COLO668 (cell line): ENCODE measurements around the gene CASK.
A peak's percentile ranks its signal among the peaks of the same experiment; 100 is the strongest.

Experiments used
- DNase-seq: peaks from one replicate; lab custom pipeline; 2025; ENCODE audit not compliant: unreplicated experiment; lab: John Stamatoyannopoulos, UW

Gene CASK

GRCh38 chrX:41917517-41917916 lies 5.8 kb downstream of the CASK start:
- DNase-seq, result no peak

DNA sequence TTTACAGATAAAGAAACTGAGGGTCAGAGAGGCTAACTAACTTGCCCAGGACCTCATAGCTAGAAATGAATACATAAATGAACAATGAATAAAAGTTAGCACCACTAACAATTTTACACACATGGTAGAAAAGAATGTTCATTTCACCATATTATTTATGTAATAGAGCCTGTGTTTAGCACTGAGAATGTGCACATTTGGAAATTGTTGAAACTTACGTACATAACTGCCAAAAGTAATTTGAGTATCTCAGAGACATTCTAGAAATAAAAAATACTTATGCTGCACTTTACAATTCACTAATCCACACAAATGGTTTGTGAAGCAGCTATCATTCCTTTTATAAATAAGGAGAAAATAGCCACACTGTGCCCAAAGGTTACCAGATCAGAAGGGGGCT lies 9.9 kb downstream of the CASK start:
- DNase-seq, result no peak

GRCh38 chrX:41912923-41913322 lies 10.4 kb downstream of the CASK start:
- DNase-seq, result peak; percentile 0

GRCh38 chrX:41909068-41909467 lies 14.3 kb downstream of the CASK start:
- DNase-seq, result no peak

GRCh38 chrX:41906515-41907187 lies 16.7 kb downstream of the CASK start:
- no peak for DNase-seq

DNA sequence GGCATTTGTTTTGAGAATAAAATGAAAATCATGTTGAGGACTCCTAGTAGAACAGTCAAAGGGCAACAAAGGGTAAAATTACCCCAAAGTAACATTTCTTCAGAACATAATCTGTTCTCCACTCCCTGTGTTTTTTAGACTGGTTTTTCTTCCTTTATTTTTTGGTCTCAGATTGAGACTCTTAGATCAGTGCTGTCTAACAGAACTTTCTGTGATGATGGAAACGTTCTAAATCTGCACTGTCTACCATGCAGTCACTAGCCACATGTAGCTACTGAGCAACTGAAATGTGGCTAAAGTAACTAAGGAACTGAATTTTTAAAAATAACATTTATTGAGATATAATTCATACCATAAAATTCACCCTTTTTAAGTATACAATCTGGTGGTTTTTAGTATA lies 19.8 kb downstream of the CASK start:
- DNase-seq, result no peak

DNA sequence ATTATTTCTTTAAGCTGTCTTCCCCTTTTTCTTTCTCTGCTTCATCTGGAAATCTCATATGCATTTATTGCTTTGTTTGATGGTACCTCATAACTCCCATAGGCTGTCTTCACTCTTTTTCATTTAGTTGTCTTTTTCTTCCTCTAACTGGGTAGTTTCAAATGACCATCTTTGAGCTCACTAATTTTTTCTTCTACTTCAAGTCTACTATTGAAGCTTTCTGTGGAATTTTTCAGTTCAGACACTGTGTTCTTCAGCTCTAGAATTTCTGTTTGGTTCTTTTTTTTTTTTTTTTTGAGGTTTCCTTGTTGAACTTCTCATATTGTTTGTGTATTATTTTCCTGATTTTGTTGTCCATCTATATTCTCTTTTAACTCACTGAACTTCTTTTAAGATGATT lies 23.0 kb downstream of the CASK start:
- no peak for DNase-seq

DNA sequence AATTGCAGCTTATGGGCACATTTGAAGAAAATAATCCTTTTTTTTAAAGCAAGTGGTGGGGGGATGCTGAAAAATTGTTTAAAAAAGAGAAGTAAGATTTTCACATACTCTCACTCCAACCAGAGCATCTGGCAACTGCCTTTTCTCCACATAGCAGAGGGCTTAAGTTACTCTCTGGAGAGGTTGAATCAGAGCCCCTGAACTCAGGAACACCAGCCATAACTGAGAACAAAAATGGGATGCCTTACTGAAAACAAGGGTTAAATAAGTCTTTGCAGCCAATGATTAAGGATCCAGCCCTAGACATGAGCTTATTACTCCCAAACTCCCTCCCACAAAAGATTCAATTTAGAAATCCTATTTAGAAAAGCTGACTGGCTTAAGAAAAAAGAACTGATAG lies 27.5 kb downstream of the CASK start:
- DNase-seq, result no peak

DNA sequence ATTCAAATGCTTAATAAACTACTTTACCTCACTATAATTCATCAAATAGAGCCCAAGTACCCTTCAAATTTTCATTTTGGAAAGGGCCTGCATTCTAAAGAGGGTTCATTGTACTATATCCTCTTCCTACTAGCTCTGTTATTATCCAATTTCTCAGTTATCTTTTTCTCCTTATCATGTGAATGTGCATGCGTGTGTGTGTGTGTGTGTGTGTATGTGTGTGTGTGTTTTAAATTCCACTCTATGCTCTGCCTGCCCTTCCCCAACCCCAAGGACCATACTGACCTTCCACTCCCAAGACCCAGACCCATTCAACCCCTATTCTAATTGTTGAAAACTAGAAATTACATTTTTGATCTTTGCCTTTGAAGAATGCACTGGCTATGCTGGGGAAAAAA lies 33.3 kb downstream of the CASK start:
- no peak for DNase-seq

- DNase-seq, result no peak
Measured at GRCh38 chrX:41889317-41890025, 33.9 kb downstream of the CASK start.

GRCh38 chrX:41887691-41888090 lies 35.7 kb downstream of the CASK start:
- DNase-seq, result no peak

DNA sequence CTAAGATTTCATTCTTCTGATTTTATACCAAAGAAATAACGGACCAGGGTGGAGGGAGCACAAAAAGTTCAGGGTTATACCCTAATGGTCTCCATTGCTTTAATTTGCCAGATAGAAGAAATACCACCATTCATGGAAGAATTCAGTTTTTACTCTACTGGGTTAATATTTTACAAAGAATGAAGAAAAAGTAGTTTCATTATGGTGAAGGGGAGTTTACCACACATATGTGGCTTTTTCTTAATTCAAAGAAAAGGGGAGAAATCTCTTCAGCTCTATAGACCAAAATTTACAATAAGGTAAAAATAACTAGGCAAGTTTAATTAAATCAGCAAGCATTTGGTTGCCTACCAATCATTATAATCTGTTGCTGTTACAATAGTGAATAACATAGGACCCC lies 37.6 kb downstream of the CASK start:
- DNase-seq, result no peak

DNA sequence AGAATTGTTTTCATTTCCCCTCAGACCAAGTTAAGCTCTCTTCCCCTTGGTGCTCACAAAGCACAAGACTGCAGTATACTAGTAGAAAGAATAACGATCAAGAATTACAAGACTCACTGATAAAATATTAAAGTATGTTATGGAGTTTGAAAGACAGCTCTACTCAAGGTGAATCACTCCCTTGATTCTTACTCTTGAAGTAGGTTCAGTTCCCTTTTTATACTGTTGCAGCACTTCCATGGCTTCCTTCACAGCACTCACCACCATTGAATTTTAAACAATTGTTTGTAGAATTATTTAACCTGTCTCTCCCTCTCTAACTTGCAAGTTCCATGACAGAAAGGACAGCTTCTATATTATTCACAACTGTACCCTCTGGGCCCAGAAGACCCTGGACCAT lies 42.2 kb downstream of the CASK start:
- DNase-seq, result no peak

- DNase-seq, result no peak
Measured at GRCh38 chrX:41877167-41877566, 46.2 kb downstream of the CASK start.

DNA sequence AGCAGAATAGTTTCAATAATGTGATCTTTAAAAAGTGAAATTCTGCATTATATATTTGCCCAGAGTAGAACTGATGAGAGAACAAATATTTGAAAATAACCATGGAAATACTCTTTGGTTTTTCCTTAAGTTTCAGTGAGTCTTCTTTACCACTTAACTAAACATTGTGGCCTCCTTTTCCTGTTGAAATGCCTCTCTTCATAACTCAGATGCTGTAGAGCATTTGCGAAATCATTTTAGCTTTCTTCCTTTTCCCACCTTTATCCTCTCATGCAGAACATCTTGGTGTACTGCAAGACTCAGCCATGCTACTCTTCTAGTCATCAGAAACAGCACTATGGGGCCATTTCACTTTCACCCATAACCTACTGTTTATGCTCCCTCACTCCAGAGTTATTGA lies 48.2 kb downstream of the CASK start:
- no peak for DNase-seq

- peak; percentile 16 for DNase-seq
Measured at GRCh38 chrX:41870719-41871151, 52.6 kb downstream of the CASK start.

- no peak for DNase-seq
Measured at GRCh38 chrX:41868392-41868977, 54.9 kb downstream of the CASK start.

DNA sequence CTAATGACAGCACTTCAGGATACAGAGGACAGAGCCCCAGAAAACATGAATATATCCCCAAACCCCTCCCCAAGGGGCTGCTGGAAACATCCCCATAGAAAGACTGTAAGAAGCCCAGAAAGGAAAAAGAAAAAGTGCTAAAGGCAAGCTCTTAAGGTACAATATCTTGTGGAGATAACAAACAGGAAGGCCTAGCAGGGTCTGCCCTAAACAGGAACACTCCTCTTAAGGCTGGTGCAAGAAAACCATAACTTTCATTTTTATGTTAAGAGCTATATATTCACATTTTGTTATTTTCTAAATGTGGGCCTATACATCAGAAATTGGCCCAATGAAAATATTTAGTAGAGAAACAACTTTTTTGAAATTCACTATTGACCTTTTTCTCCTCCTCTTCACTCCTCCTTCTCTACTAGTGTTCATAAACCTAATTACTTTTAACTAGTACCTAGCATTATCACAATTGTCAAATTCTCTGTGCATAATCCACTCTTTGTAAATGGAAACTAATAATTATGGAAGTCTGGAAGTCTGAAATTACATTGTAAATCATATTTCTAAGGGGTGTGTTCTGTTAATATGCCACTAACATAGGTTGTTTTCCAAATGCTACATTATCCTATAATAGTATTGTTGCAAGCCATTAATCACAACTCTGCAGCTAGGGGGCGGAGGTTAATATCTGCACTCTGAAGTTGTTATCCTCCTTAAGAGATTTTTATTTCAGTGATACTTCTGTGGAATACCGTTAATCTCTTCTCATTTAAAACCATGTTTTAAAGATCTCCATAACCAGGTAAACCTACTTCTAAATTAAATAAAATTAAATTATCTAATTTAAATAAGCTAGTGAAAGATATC lies 59.8 kb downstream of the CASK start:
- DNase-seq, result no peak

- no peak for DNase-seq
Measured at GRCh38 chrX:41862562-41863184, 60.7 kb downstream of the CASK start.

DNA sequence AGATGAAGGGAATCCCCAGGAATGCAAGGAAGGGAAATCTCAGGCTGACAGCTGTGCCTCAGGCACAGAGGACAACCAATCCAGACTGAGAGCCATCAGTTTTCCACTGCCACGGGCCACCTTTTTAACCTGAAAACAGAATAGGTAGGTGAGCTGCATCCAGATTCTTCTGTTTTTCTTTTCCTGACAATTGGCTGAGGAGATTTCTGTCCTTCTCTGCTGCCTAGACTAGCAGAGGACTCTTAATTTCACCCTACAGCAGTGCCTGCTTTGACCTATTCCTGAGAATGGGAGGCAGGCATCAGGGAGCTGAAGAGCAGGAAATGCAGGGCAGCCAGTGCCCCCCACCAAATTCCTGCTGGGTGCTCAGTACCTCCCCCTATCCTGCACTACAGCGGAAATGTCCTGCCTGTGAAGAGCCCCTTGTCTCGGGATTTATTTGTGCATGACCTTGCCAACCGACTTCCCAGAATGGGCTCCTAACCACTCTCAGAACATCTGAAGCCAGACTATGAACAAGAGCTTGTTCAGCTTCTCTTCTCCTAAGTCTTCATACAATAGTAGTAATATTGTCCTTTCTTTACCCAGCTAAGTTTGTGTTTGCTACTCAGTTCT lies 65.1 kb downstream of the CASK start:
- no peak for DNase-seq

DNA sequence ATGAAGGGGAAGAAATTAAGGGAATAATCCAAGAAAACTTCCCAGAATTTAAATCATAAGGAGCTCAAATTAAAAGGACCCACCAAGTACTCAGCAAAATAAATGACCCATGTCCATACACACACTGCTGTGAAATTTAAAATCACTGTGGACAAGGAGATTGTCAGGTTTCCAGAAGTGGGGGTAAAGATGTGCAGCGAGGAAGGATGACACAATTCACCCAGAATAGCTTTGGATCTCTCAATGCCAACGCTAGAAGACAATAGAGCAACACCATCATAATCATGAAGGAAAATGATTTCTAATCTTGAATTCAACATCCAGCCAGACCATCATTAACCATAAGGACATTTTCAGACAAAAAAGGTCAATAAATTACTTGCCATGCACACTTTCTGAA lies 65.7 kb downstream of the CASK start:
- no peak for DNase-seq
